ENCODE data around the gene NAV2. TPM values are rescaled to one million over a fixed set of nuclear protein-coding genes. Genes with fewer than 3 reads are reported as not detected.
"Not testable (repeated sequence)": the region's sequence is repeated elsewhere in the genome, so short reads cannot be mapped to it uniquely, and the experiment has no call there.

NAV2 gene
- total and polyA plus RNA-seq, 2 donors from 2014 or later = 5.9 to 37.7 TPM

- DNase-seq (no peak), FAIRE-seq (no peak)
- peaks cover 5% of the 10 kb centered on the region for H3K27me3 ChIP-seq (ENCODE audit: control insufficient read depth, insufficient read depth, low read length)
- intact Hi-C loops (cut with DNase I) = no loop called here
- no peaks in the 10 kb centered on the region for H3K9me3 ChIP-seq (ENCODE audit: control insufficient read depth in 2 of 3, insufficient read depth in 1 of 3, low read length in 3 of 3)
- H3K27ac ChIP-seq (ENCODE audit: low read depth in 2 of 2, low read length in 2 of 2) = no peak overlapping the region
- no peak overlapping the region for H3K9ac ChIP-seq (ENCODE audit: low read length in 3 of 3)
- TF ChIP-seq CTCF (IDR thresholded peaks at IDR 0.05; ENCODE audit: borderline replicate concordance, extremely low read depth, insufficient read depth) = no peak
- no peaks in the 10 kb centered on the region for H3K36me3 ChIP-seq (ENCODE audit: control insufficient read depth in 2 of 3, insufficient read depth in 3 of 3, low read length in 3 of 3)
- no peak overlapping the region for H3K4me3 ChIP-seq (ENCODE audit: low read length in 3 of 3)
- H3K4me1 ChIP-seq (ENCODE audit: control insufficient read depth in 2 of 3, insufficient read depth in 2 of 3, low read depth in 1 of 3, low read length in 3 of 3) = peaks cover 0 to under 1% (median under 1%) of the 10 kb centered on the region in 3 donors
These were observed 414.1 kb downstream of the NAV2 start for GRCh38 chr11:20126724-20127123.

- peak; percentile 87 for TF ChIP-seq CTCF (IDR thresholded peaks at IDR 0.05; ENCODE audit: borderline replicate concordance, extremely low read depth, insufficient read depth)
These were observed 415.3 kb downstream of the NAV2 start for GRCh38 chr11:20127671-20128527.

GRCh38 chr11:20128528-20128825 lies 415.8 kb downstream of the NAV2 start:
- H3K36me3 ChIP-seq (ENCODE audit: control insufficient read depth in 2 of 3, insufficient read depth in 3 of 3, low read length in 3 of 3); H3K4me1 ChIP-seq (ENCODE audit: control insufficient read depth in 2 of 3, insufficient read depth in 2 of 3, low read depth in 1 of 3, low read length in 3 of 3); FAIRE-seq; H3K27me3 ChIP-seq (ENCODE audit: control insufficient read depth, insufficient read depth, low read length); H3K4me3 ChIP-seq (ENCODE audit: low read length in 3 of 3); H3K9me3 ChIP-seq (ENCODE audit: control insufficient read depth in 2 of 3, insufficient read depth in 1 of 3, low read length in 3 of 3); H3K27ac ChIP-seq (ENCODE audit: low read depth in 2 of 2, low read length in 2 of 2); H3K9ac ChIP-seq (ENCODE audit: low read length in 3 of 3); intact Hi-C loops (cut with DNase I); DNase-seq: not testable (repeated sequence)

More at GRCh38 chr11:20127671-20128527, 415.3 kb downstream of the NAV2 start:
- no peaks in the 10 kb centered on the region for H3K36me3 ChIP-seq (ENCODE audit: control insufficient read depth in 2 of 3, insufficient read depth in 3 of 3, low read length in 3 of 3)
- H3K9ac ChIP-seq (ENCODE audit: low read length in 3 of 3) = no peak overlapping the region
- peak; percentile 83 to 87 (median 84) for DNase-seq
- no peak overlapping the region for H3K4me3 ChIP-seq (ENCODE audit: low read length in 3 of 3)
- peaks cover 9% of the 10 kb centered on the region for H3K27me3 ChIP-seq (ENCODE audit: control insufficient read depth, insufficient read depth, low read length)
- intact Hi-C loops (cut with DNase I) = no loop called here
- no peak overlapping the region for H3K27ac ChIP-seq (ENCODE audit: low read depth in 2 of 2, low read length in 2 of 2)
- H3K4me1 ChIP-seq (ENCODE audit: control insufficient read depth in 2 of 3, insufficient read depth in 2 of 3, low read depth in 1 of 3, low read length in 3 of 3) = peaks cover 0 to 6% (median 5%) of the 10 kb centered on the region in 3 donors
- H3K9me3 ChIP-seq (ENCODE audit: control insufficient read depth in 2 of 3, insufficient read depth in 1 of 3, low read length in 3 of 3) = no peaks in the 10 kb centered on the region
- FAIRE-seq = no peak

DNA sequence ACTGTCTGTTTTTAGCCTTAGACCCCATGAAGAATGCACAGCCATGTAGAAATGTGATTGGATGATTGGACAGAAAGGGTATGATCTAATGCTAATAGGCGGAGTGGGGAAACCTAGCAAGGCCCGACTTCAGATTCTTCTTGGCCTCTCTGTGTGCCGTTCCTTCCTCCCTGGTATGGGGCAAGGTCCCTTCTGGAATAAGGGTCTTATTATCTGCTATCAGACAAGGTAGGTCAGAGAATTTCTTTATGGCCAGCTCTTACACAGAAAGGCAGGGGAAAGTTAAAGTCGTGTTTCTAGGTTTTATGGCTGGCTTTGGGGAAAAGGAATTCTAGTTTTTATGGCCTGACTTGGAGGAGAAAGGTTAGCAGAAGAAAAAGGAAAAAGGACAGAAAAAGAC lies 417.0 kb downstream of the NAV2 start:
- no peaks in the 10 kb centered on the region for H3K36me3 ChIP-seq (ENCODE audit: control insufficient read depth in 2 of 3, insufficient read depth in 3 of 3, low read length in 3 of 3)
- H3K27ac ChIP-seq (ENCODE audit: low read depth in 2 of 2, low read length in 2 of 2) = no peak overlapping the region
- no peak overlapping the region for H3K4me3 ChIP-seq (ENCODE audit: low read length in 3 of 3)
- peaks cover 0 to 6% (median 5%) of the 10 kb centered on the region in 3 donors for H3K4me1 ChIP-seq (ENCODE audit: control insufficient read depth in 2 of 3, insufficient read depth in 2 of 3, low read depth in 1 of 3, low read length in 3 of 3)
- peaks cover 9% of the 10 kb centered on the region for H3K27me3 ChIP-seq (ENCODE audit: control insufficient read depth, insufficient read depth, low read length)
- intact Hi-C loops (cut with DNase I) = loop anchor here (10.0 kb wide), 2 partner anchors 185 to 225 kb away; no protein-coding TSS in a partner anchor
- DNase-seq = no peak
- TF ChIP-seq CTCF (IDR thresholded peaks at IDR 0.05; ENCODE audit: borderline replicate concordance, extremely low read depth, insufficient read depth) = no peak
- H3K9me3 ChIP-seq (ENCODE audit: control insufficient read depth in 2 of 3, insufficient read depth in 1 of 3, low read length in 3 of 3) = no peaks in the 10 kb centered on the region
- H3K9ac ChIP-seq (ENCODE audit: low read length in 3 of 3) = no peak overlapping the region
- no peak for FAIRE-seq

Data from kidney (tissue), 14 donors.